Activated CD4-positive, alpha-beta T cell treated with anti-CD3 and anti-CD28 coated beads for 4 hours (primary cell): ENCODE results near the gene SCLT1.
A peak's percentile ranks its signal among the peaks of the same experiment; 100 is the strongest.
"Not testable (repeated sequence)": the region's sequence is repeated elsewhere in the genome, so short reads cannot be mapped to it uniquely, and the experiment has no call there.

Experiments
- DNase-seq, 2 donors: peaks; one replicate each; pipeline ENCODE4 v3.0.0-alpha.2; 2020

Gene SCLT1

DNA sequence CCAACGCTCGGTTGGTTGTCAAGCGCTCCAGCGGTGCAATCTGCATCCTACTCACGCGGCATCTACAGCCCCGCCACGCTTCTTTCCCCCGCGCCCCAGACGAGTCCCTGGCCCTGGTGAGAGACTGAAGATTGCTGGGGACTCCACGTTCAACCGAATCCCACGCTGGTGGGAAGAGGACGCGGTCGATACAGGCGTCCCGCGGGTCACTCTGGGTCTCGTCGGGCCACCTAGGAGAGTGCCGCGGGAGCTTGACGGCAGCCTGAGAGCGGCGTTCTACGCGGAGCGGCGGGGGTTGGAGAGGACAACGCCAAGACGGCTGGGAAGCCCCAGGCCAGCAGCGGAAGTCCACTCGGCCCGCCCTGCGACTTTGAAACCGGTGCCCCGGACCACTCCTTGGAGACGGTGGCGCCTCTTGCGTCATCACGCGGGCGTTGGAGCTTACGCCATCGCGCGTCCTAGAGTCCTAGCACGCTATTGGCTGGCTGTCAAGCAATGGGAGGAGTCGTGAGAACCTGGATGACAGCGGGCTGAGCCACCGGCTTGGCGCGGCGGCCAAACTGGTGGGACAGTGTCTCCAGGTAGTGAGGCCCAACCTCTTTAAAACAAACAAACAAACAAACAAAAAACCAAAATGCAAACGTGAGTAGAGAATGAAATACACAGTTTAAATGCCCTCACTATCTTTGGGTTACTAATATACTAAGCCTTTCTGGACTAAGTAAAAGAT, at the start of gene SCLT1:
Gene SCLT1 (minus strand): TSS at position 349 of the 730 bp plus-strand sequence. CDS start 436 bp downstream, outside the sequence.
- DNase-seq = peak; percentile 91

DNA sequence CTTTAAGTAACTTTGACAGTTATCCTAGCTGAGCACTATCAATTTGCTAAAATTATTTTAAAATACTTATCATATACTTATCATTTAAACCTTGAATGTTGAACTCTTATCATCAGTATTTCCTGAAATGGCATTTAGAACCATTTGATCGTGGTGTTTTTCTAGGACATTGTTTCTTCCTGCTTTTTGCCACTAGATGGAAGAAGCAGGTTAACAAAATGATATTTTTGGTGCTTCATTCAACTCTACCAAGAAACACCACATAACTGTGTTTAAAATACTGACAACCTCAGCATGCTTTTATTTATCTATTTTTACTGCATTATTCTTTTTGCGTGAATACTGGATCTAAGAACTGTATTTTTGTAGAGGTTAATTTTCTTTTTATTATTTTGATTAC, 47.2 kb upstream of the SCLT1 start:
- DNase-seq = no peak

DNA sequence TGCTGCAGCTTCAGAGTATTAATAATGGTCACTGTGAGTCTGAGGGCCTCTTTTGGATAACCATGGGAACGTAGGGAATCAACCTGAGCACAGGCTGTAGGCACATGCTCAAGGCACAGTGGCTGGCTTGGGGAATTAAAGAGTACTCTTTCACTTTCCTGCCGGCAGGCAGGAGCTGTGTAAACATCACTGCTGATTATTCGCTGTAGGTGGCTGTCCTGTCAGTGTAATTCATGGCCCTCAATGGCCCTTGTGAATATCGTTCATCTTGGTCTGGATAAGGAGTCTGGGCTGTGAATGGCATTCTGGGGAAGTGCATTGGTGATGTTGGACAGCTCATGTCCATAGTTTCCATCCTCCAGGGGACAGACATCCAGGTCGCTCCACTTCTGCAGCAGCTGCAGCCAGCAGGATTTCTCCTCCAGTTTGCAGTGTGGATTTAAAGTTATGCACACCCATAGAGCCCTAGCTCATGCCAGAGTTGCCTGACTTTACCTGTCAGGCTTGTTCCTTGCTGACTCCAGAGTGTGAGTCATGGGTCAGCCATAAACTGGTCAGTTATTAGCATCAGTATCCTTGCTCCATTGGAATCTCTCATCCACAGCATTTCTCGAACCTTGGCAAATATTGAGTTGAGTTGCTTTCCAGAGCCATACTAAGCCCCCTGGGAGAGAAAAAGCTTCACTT, 45.6 kb upstream of the SCLT1 start:
- DNase-seq = no peak

DNA sequence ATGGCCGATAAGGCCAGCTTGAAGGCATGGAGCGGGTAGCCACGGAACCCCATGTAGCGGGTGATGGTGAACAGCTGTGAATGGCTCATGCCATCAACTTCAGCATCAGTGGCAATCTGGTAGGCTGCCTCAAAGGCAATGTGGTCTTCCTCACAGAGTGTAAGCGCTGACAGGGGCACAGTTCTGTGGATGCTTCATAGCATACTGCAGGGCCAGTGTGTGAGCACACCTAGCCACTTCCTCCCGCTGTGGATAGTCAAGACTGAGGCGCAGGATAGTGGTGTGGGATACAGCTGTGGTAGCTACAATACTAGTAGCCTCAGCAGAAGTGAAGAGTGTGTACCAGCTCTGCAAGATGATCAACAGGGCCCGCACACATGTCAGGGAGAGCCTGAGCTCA, 43.1 kb upstream of the SCLT1 start:
- no peak for DNase-seq

DNA sequence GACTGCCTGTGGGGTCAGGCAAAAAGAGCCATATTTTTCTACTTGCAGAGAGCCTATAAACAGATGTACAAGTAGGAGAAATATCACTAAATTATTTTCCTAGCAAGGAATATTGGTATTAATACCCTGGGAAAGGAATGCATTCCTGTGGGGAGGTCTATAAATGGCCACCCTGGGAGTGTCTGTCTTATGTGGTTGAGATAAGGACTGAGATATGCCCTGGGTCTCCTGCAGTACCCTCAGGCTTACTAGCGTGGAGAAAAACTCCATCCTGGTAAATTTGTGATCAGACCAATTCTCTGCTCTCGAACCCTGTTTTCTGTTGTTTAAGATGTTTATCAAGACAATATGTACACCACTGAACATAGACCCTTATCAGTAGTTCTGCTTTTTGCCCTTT, 38.0 kb upstream of the SCLT1 start:
- DNase-seq = no peak

- no peak for DNase-seq
These were observed 35.8 kb upstream of the SCLT1 start for GRCh38 chr4:129129143-129129542.

DNA sequence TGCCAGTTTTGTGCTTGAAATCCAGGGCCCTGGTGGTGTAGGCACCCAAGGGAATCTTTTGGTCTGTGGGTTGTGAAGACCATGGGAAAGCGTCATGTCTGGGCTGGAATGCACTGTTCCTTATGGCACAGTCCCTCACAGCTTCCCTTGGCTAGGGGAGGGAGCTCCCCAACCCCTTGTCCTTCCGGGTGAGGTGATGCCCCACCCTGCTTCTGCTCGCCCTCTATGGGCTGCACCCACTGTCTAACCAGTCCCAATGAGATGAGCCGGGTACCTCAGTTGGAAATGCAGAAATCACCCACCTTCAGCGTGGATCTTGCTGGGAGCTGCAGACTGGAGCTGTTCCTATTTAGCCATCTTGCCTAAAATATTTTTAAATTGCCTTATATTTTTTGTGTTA, 33.3 kb upstream of the SCLT1 start:
- DNase-seq = not testable (repeated sequence)

GRCh38 chr4:129117705-129118104, 24.4 kb upstream of the SCLT1 start:
- DNase-seq = no peak

DNA sequence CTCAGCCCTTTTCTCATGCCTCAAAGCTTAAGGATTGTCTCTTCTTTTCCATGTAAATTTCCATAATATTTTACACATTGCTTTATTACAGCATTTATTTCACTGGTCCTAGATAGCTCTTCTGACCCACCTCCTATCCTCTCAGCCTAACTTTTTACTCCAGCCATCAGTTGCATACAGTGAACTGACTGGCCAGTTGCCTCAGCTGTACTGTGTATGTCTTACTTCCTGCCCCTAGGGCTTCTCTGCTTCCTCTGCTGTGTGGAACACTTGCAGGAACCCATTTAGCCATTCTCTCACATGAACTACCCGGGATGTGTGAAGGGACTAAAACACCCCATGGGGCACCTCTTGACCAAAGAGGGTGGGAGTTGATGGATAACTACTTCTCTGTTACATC, 20.6 kb upstream of the SCLT1 start:
- DNase-seq = no peak

GRCh38 chr4:129113434-129113833, 20.1 kb upstream of the SCLT1 start:
- no peak for DNase-seq

GRCh38 chr4:129111919-129112318, 18.6 kb upstream of the SCLT1 start:
- DNase-seq = no peak

DNA sequence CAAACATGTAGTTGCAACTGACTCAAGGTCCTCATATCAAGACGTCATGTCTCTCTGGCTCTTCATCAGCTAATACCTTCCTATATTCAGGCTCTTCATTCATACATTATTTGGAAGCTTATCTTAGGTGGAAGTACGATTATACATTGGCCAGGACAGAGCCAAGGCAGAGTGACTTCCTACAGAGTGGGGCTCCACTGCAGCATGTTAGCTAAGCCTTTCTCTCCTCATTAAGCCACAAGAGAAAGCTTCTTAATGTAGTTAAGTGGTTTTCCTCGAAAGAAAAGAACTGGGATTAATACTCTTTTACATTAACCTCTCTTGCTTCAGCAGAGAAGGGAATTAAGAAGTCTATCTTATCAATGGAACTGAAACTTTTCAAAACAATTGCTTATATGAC, 17.6 kb upstream of the SCLT1 start:
- DNase-seq = no peak

- no peak for DNase-seq
These were observed 16.9 kb upstream of the SCLT1 start for GRCh38 chr4:129109965-129110824.

GRCh38 chr4:129098531-129099001, 5.2 kb upstream of the SCLT1 start:
- no peak for DNase-seq

- DNase-seq = peak; percentile 75 to 81
These were observed 2.6 kb upstream of the SCLT1 start, which contains the start of gene C4orf33 for GRCh38 chr4:129095811-129096454. C4orf33 (plus strand) TSS chr4:129096152; CDS start chr4:129102611, 6,459 bp downstream.

- no peak for DNase-seq
These were observed 1.0 kb upstream of the SCLT1 start for GRCh38 chr4:129094347-129094746.

DNA sequence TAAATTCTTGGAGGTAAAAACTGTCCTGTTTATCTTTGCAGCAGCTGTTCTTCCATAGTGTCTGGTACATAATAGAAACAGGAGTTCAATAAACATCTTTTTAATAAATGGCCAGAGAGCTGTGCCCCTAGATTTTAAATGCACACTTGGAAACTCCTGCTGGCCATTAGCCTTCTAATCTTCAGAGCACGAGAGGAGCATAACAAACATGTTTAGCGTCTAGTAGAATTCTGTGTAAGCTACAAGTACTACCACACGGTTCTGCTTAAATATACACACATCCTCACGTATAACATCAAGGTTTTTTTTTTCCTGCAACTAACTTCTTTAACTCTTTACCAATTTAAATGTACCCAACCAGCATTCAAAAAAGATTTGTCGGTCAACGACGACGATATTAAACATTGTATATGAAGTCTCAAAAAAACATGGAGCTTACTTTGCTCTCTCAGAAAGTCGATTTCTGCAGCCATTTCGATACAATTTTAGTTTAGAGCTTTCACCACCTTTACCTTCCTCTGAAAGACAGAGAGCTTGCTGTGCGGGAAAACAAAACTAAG, 628 bp downstream of the SCLT1 start:
- DNase-seq = no peak

DNA sequence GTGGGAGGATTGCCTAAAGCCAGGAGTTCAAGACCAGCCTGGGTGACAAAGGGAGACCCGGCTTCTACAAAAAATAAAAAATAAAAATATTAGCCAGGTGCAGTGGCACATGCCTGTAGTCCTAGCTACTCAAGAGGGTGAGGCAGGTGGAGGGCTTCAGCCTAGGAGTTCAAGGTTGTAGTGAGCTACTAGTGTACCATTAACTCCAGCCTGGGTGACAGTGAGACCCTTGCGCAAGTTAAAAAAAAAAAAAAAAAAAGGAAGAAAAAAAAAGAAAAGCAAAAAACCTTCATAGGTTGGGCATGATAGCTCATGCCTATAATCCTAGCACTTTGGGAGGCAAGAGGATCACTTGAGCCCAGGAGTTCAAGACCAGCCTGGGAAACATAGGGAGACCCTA, 5.8 kb downstream of the SCLT1 start:
- no peak for DNase-seq

- DNase-seq = no peak
These were observed 7.9 kb downstream of the SCLT1 start for GRCh38 chr4:129085472-129085871.

DNA sequence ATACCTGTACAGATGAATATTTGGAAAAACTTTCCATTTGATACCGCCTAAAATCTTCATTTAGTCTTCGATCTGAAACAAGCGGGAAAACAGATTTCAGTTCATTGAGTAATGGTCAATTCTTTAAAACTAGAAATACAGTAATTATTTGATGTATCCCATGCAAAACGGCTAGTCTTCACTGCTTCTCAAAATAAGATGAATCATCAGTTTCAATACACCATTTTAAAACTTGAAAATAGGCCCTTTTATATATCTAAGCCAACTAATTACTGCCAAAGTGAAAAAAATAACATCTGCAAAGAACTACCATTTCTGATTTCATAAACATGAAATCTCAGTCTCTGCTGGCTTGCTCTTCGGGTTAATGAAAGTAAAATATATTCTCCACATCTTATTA, 11.0 kb downstream of the SCLT1 start:
- no peak for DNase-seq

- no peak for DNase-seq
These were observed 13.2 kb downstream of the SCLT1 start for GRCh38 chr4:129080129-129080528.

GRCh38 chr4:129077326-129077725, 16.0 kb downstream of the SCLT1 start:
- DNase-seq = no peak
